Panc1 (cell line): ENCODE measurements around the gene MAP2. TPM values are rescaled to one million over a fixed set of nuclear protein-coding genes. Genes with fewer than 3 reads are reported as not detected.

Source experiments
- ATAC-seq: fragments of 200-7000 bp; cut with Tn5 transposase; 2 replicates; pipeline ENCODE4 v1.9.1; 2020; ENCODE audit warnings: mild to moderate bottlenecking, moderate library complexity
- BruUV-seq: library from RNA; stranded (reverse); fragments of 400-500 nt; replicated peaks from 2 replicates; lab custom pipeline; 2021; lab: Mats Ljungman, UMichigan
- CTCF ChIA-PET: fragments of 300-600 bp; sonication (Branson Sonifier 250); formaldehyde crosslinking; loops from one replicate; lab custom pipeline; 2022; ENCODE audit warnings: antibody characterized with exemption; lab: Charles Lee
- POLR2A ChIA-PET: fragments of 300-600 bp; sonication (Branson Sonifier 250); formaldehyde crosslinking; loops from one replicate; lab custom pipeline; 2022; ENCODE audit warnings: antibody characterized with exemption; lab: Charles Lee
- DNase-seq: peaks from one replicate; pipeline ENCODE4 v3.0.0-alpha.2; 2010; ENCODE audit warnings: low read depth, low spot score
- H3K27ac ChIP-seq: 2 replicates; pipeline ENCODE4 v1.5.1; 2011; ENCODE audit warnings: mild to moderate bottlenecking, low read length, inconsistent platforms
- H3K27me3 ChIP-seq: fragments of 200-500 bp; sonication (Bioruptor generic); 2 replicates; pipeline ENCODE4 v1.6.0; 2014; ENCODE audit warnings: low read length, inconsistent platforms; ENCODE audit not compliant: control insufficient read depth, insufficient read depth
- H3K36me3 ChIP-seq: fragments of 200-500 bp; sonication (Bioruptor generic); 2 replicates; pipeline ENCODE4 v1.5.1; 2014; ENCODE audit warnings: inconsistent platforms, mild to moderate bottlenecking, low read length, moderate library complexity; ENCODE audit not compliant: control insufficient read depth, insufficient read depth
- H3K4me1 ChIP-seq: 2 replicates; pipeline ENCODE4 v1.5.1; 2011; ENCODE audit warnings: inconsistent platforms, mild to moderate bottlenecking, low read length, moderate library complexity; ENCODE audit not compliant: control insufficient read depth, insufficient read depth
- H3K4me3 ChIP-seq, 2 experiments: 2 replicates each; pipeline ENCODE4 v1.5.1; 2011 to 2012; ENCODE audit warnings: low read depth in 2 of 2, low read length in 2 of 2, mild to moderate bottlenecking in 2 of 2, inconsistent platforms in 1 of 2, moderate library complexity in 1 of 2
- H3K9me3 ChIP-seq: fragments of 200-500 bp; sonication (Bioruptor generic); 2 replicates; pipeline ENCODE4 v1.5.1; 2014; ENCODE audit warnings: low read depth, mild to moderate bottlenecking, inconsistent platforms, low read length, moderate library complexity; ENCODE audit not compliant: control insufficient read depth, insufficient read depth
- CTCF ChIP-seq: fragments of 450-650 bp; IDR thresholded peaks from 2 replicates; pipeline ENCODE4 v1.5.1; 2017; ENCODE audit warnings: mild to moderate bottlenecking
- POLR2AphosphoS5 ChIP-seq: IDR thresholded peaks from 2 replicates; pipeline ENCODE4 v1.6.1; 2012; ENCODE audit warnings: mild to moderate bottlenecking, low read depth, low read length, moderate library complexity
- REST ChIP-seq, 2 experiments: IDR thresholded peaks; 2 replicates each; pipeline ENCODE4 v1.6.1; 2011 to 2012; ENCODE audit warnings: low read depth in 2 of 2, control low read depth in 1 of 2, low read length in 1 of 2, mild to moderate bottlenecking in 1 of 2, moderate library complexity in 1 of 2; ENCODE audit not compliant: insufficient read depth in 1 of 2
- SIN3A ChIP-seq: IDR thresholded peaks from 2 replicates; pipeline ENCODE4 v1.6.1; 2012; ENCODE audit warnings: low read depth, mild to moderate bottlenecking, low read length, moderate library complexity, borderline replicate concordance; ENCODE audit not compliant: insufficient read depth
- TCF7L2 ChIP-seq: IDR thresholded peaks from 2 replicates; pipeline ENCODE4 v1.6.1; 2011; ENCODE audit warnings: mild to moderate bottlenecking, low read depth, low read length, inconsistent platforms
- in situ Hi-C: cut with HindIII; loops from 2 replicates; pipeline ENCODE4 v1.10.0; 2016; ENCODE audit warnings: low sequenced_read_pairs, low pct_unique_long_range_greater_than_20kb
- intact Hi-C: fragments of 100-400 bp; cut with micrococcal nuclease; formaldehyde crosslinking; loops from one replicate; pipeline ENCODE4 v1.10.0; 2022; ENCODE audit not compliant: unreplicated experiment
- total RNA-seq: library from RNA; stranded (reverse); gene quantifications from one replicate; pipeline ENCODE4 v1.2.1, GENCODE V29; 2021; ENCODE audit not compliant: unreplicated experiment

The MAP2 gene
- total RNA-seq, 1 experiment from 2014 or later = 44.9 TPM

- Histone ChIP-seq H3K27me3 (no peaks in the 10 kb centered on the region), H3K4me3 (no peak overlapping the region), H3K27ac (no peak overlapping the region), H3K9me3 (no peaks in the 10 kb centered on the region), H3K4me1 (no peaks in the 10 kb centered on the region), H3K36me3 (no peaks in the 10 kb centered on the region)
- intact Hi-C loops = loop anchor here (10.0 kb wide), 1 partner anchor 1161 kb away; the partner anchor contains the start of gene PTH2R
- DNase-seq = no peak
- no peak for ATAC-seq
- in situ Hi-C loops = no loop called here
- no peak for TF ChIP-seq TCF7L2
- no peak for TF ChIP-seq SIN3A
- no peak for TF ChIP-seq REST (IDR thresholded peaks at IDR 0.05; ENCODE audit: insufficient read depth in 1 of 2, low read depth in 2 of 2, low read length in 1 of 2)
- TF ChIP-seq CTCF = no peak
- no peak for TF ChIP-seq POLR2AphosphoS5
- BruUV-seq = no TSS peak
- ChIA-PET POLR2A (no interaction called here), CTCF (interaction anchor here (0.6 kb wide), 1 partner anchor 10 kb away, joined by 4 read pairs; no protein-coding TSS in a partner anchor)
Observed at GRCh38 chr2:209565896-209566582, 142.2 kb downstream of the MAP2 start.

- TF ChIP-seq TCF7L2 = no peak
- no peak for TF ChIP-seq REST (IDR thresholded peaks at IDR 0.05; ENCODE audit: insufficient read depth in 1 of 2, low read depth in 2 of 2, low read length in 1 of 2)
- TF ChIP-seq CTCF = no peak
- TF ChIP-seq POLR2AphosphoS5 = no peak
- no peak for TF ChIP-seq SIN3A
- Histone ChIP-seq H3K4me3 (no peak overlapping the region), H3K4me1 (no peaks in the 10 kb centered on the region), H3K36me3 (no peaks in the 10 kb centered on the region), H3K9me3 (no peaks in the 10 kb centered on the region), H3K27me3 (no peaks in the 10 kb centered on the region), H3K27ac (no peak overlapping the region)
- intact Hi-C loops (no loop called here), in situ Hi-C loops (no loop called here)
- CTCF ChIA-PET = no interaction called here
- DNase-seq (no peak), ATAC-seq (no peak)
- BruUV-seq = no TSS peak
- POLR2A ChIA-PET = no interaction called here
Observed at GRCh38 chr2:209570194-209570593, 146.3 kb downstream of the MAP2 start.
